Measurements from ENCODE around the gene BCL6B. TPM values are rescaled to one million over a fixed set of nuclear protein-coding genes. Genes with fewer than 3 reads are reported as not detected.

The BCL6B gene
- total and polyA plus RNA-seq, 8 donors = 1.3 to 3.8 (median 2.3) TPM

GRCh38 chr17:7041607-7042500, 19.0 kb downstream of the BCL6B start:
- H3K27ac ChIP-seq = no peak overlapping the region
- no peaks in the 10 kb centered on the region for H3K9me3 ChIP-seq
- peak overlapping the region in 2 of 4 donors; percentile 34 to 44 for H3K4me3 ChIP-seq
- intact Hi-C loops (cut with DNase I) = loop anchor here in 1 of 3 donors (10.0 kb wide), 1 partner anchor 253 kb away; the partner anchor contains the start of gene YBX2
- H3K27me3 ChIP-seq = peaks cover 0 to 4% (median 0%) of the 10 kb centered on the region in 4 donors
- 52 to 55% methylated on average over 40 to 43 of the region's 43 CpGs for WGBS, 2 donors
- peaks cover 0 to 19% (median 15%) of the 10 kb centered on the region in 3 donors for H3K4me1 ChIP-seq
- no peak for FAIRE-seq
- no peak for ATAC-seq
- no peak for TF ChIP-seq CTCF (IDR thresholded peaks at IDR 0.05)
- no peaks in the 10 kb centered on the region for H3K36me3 ChIP-seq
- DNase-seq = no peak

GRCh38 chr17:7042501-7043181, 19.8 kb downstream of the BCL6B start:
- H3K4me3 ChIP-seq = peak overlapping the region in 3 of 4 donors; percentile 26 to 44 (median 34)
- H3K9me3 ChIP-seq = no peaks in the 10 kb centered on the region
- intact Hi-C loops (cut with DNase I) = loop anchor here in 1 of 3 donors (10.0 kb wide), 1 partner anchor 252 kb away; the partner anchor contains the start of gene YBX2
- H3K4me1 ChIP-seq = peaks cover 0 to 19% (median 15%) of the 10 kb centered on the region in 3 donors
- 41 to 44% methylated on average over 43 to 53 of the region's 53 CpGs for WGBS, 2 donors
- FAIRE-seq (no peak), ATAC-seq (no peak), DNase-seq (peak in 1 of 6 donors; percentile 73)
- peaks cover 0 to 4% (median 0%) of the 10 kb centered on the region in 4 donors for H3K27me3 ChIP-seq
- no peak for TF ChIP-seq CTCF (IDR thresholded peaks at IDR 0.05)
- H3K27ac ChIP-seq = no peak overlapping the region
- no peaks in the 10 kb centered on the region for H3K36me3 ChIP-seq

- ATAC-seq = peak in 3 of 4 donors; percentile 2 to 5 (median 4)
- WGBS, 2 donors = 19 to 22% methylated on average over 21 of the region's 21 CpGs
- Histone ChIP-seq H3K4me1 (peaks cover 0 to 19% (median 15%) of the 10 kb centered on the region in 3 donors), H3K9me3 (no peaks in the 10 kb centered on the region), H3K4me3 (peak overlapping the region; percentile 23 to 44 (median 30)), H3K27me3 (peaks cover 0 to 4% (median 0%) of the 10 kb centered on the region in 4 donors), H3K36me3 (no peaks in the 10 kb centered on the region), H3K27ac (peak overlapping the region in 2 of 4 donors; percentile 24 to 32)
- intact Hi-C loops (cut with DNase I) = loop anchor here in 1 of 3 donors (10.0 kb wide), 1 partner anchor 252 kb away; the partner anchor contains the start of gene YBX2
- FAIRE-seq = no peak
- DNase-seq = peak in 1 of 6 donors; percentile 74
- TF ChIP-seq CTCF (IDR thresholded peaks at IDR 0.05) = no peak
Observed at GRCh38 chr17:7043182-7043496, 20.3 kb downstream of the BCL6B start.

- peak within 1 kb of the TSS; percentile 23 to 44 (median 30) for H3K4me3 ChIP-seq
- intact Hi-C loops (cut with DNase I) = loop anchor here in 1 of 3 donors (10.0 kb wide), 1 partner anchor 251 kb away; the partner anchor contains the start of gene YBX2
- H3K27me3 ChIP-seq = peaks cover 0 to 4% (median 0%) of the 10 kb centered on the region in 4 donors
- DNase-seq (peak in 5 of 6 donors; percentile 37 to 81 (median 69)), FAIRE-seq (no peak), ATAC-seq (peak; percentile 15 to 40 (median 24))
- H3K4me1 ChIP-seq = peaks cover 0 to 19% (median 15%) of the 10 kb centered on the region in 3 donors
- no peak for TF ChIP-seq CTCF (IDR thresholded peaks at IDR 0.05)
- H3K9me3 ChIP-seq = no peaks in the 10 kb centered on the region
- peak within 1 kb of the TSS in 3 of 4 donors; percentile 24 to 35 (median 32) for H3K27ac ChIP-seq
- WGBS, 2 donors = 14 to 20% methylated on average over 46 to 58 of the region's 58 CpGs
- no peaks in the 10 kb centered on the region for H3K36me3 ChIP-seq
Observed at GRCh38 chr17:7043497-7044198, 20.8 kb downstream of the BCL6B start, which contains the start of gene SLC16A11. SLC16A11 (minus strand) TSS chr17:7044092; CDS start chr17:7043513, 579 bp downstream.
